Measurements from ENCODE around the gene SULF2. TPM values are rescaled to one million over a fixed set of nuclear protein-coding genes. Genes with fewer than 3 reads are reported as not detected.
"Not testable (repeated sequence)": the region's sequence is repeated elsewhere in the genome, so short reads cannot be mapped to it uniquely, and the experiment has no call there.

Gene SULF2
- total and polyA plus RNA-seq, 4 donors = 78.8 to 350 (median 212) TPM

GRCh38 chr20:47809161-47809960 lies 24.1 kb upstream of the SULF2 start:
- H3K27me3 ChIP-seq (ENCODE audit: control insufficient read depth, insufficient read depth, low read length) = peaks cover 17% of the 10 kb centered on the region
- DNase-seq (ENCODE audit: low read depth in 4 of 6, low spot score in 6 of 6) = no peak
- peaks cover 19% of the 10 kb centered on the region for H3K4me1 ChIP-seq (ENCODE audit: control insufficient read depth, insufficient read depth, low read length)
- 75% methylated on average over 11 of the region's 15 CpGs for WGBS (ENCODE audit: insufficient coverage)
- H3K9me3 ChIP-seq (ENCODE audit: control insufficient read depth, insufficient read depth, low read length) = no peaks in the 10 kb centered on the region
- no peak overlapping the region for H3K27ac ChIP-seq (ENCODE audit: low read depth, low read length)
- no peak overlapping the region for H3K4me3 ChIP-seq (ENCODE audit: low read depth, low read length)
- H3K36me3 ChIP-seq (ENCODE audit: control insufficient read depth, insufficient read depth, low read length) = no peaks in the 10 kb centered on the region

GRCh38 chr20:47805951-47806350 lies 20.7 kb upstream of the SULF2 start:
- WGBS (ENCODE audit: insufficient coverage) = 67% methylated on average over 14 of the region's 14 CpGs
- H3K4me1 ChIP-seq (ENCODE audit: control insufficient read depth, insufficient read depth, low read length) = peaks cover 25% of the 10 kb centered on the region
- H3K36me3 ChIP-seq (ENCODE audit: control insufficient read depth, insufficient read depth, low read length) = no peaks in the 10 kb centered on the region
- peaks cover 13% of the 10 kb centered on the region for H3K27me3 ChIP-seq (ENCODE audit: control insufficient read depth, insufficient read depth, low read length)
- no peaks in the 10 kb centered on the region for H3K9me3 ChIP-seq (ENCODE audit: control insufficient read depth, insufficient read depth, low read length)
- no peak for DNase-seq (ENCODE audit: low read depth in 4 of 6, low spot score in 6 of 6)
- no peak overlapping the region for H3K27ac ChIP-seq (ENCODE audit: low read depth, low read length)
- no peak overlapping the region for H3K4me3 ChIP-seq (ENCODE audit: low read depth, low read length)

- peaks cover 23% of the 10 kb centered on the region for H3K4me1 ChIP-seq (ENCODE audit: control insufficient read depth, insufficient read depth, low read length)
- not testable (repeated sequence) for H3K9me3 ChIP-seq (ENCODE audit: control insufficient read depth, insufficient read depth, low read length); H3K27ac ChIP-seq (ENCODE audit: low read depth, low read length); DNase-seq (ENCODE audit: low read depth in 4 of 6, low spot score in 6 of 6); H3K4me3 ChIP-seq (ENCODE audit: low read depth, low read length); H3K36me3 ChIP-seq (ENCODE audit: control insufficient read depth, insufficient read depth, low read length)
- WGBS (ENCODE audit: insufficient coverage) = 96% methylated on average over 3 of the region's 7 CpGs
- peaks cover 13% of the 10 kb centered on the region for H3K27me3 ChIP-seq (ENCODE audit: control insufficient read depth, insufficient read depth, low read length)
Measured at GRCh38 chr20:47804972-47805371, 19.7 kb upstream of the SULF2 start.

- WGBS (ENCODE audit: insufficient coverage) = 60% methylated on average over 9 of the region's 15 CpGs
Measured at GRCh38 chr20:47804224-47804825, 19.0 kb upstream of the SULF2 start.

GRCh38 chr20:47802975-47803374 lies 17.7 kb upstream of the SULF2 start:
- H3K36me3 ChIP-seq (ENCODE audit: control insufficient read depth, insufficient read depth, low read length) = no peaks in the 10 kb centered on the region
- peaks cover 15% of the 10 kb centered on the region for H3K4me1 ChIP-seq (ENCODE audit: control insufficient read depth, insufficient read depth, low read length)
- no peak overlapping the region for H3K4me3 ChIP-seq (ENCODE audit: low read depth, low read length)
- H3K27me3 ChIP-seq (ENCODE audit: control insufficient read depth, insufficient read depth, low read length) = peaks cover 10% of the 10 kb centered on the region
- DNase-seq (ENCODE audit: low read depth in 4 of 6, low spot score in 6 of 6) = no peak
- H3K27ac ChIP-seq (ENCODE audit: low read depth, low read length) = no peak overlapping the region
- no peaks in the 10 kb centered on the region for H3K9me3 ChIP-seq (ENCODE audit: control insufficient read depth, insufficient read depth, low read length)
- 97% methylated on average over 3 of the region's 3 CpGs for WGBS (ENCODE audit: insufficient coverage)

More at GRCh38 chr20:47804224-47804825, 19.0 kb upstream of the SULF2 start:
- Histone ChIP-seq H3K4me1 (ENCODE audit: control insufficient read depth, insufficient read depth, low read length) (peaks cover 17% of the 10 kb centered on the region), H3K27me3 (ENCODE audit: control insufficient read depth, insufficient read depth, low read length) (peaks cover 11% of the 10 kb centered on the region)
- DNase-seq (ENCODE audit: low read depth in 4 of 6, low spot score in 6 of 6); H3K4me3 ChIP-seq (ENCODE audit: low read depth, low read length); H3K36me3 ChIP-seq (ENCODE audit: control insufficient read depth, insufficient read depth, low read length); H3K9me3 ChIP-seq (ENCODE audit: control insufficient read depth, insufficient read depth, low read length); H3K27ac ChIP-seq (ENCODE audit: low read depth, low read length): not testable (repeated sequence)

GRCh38 chr20:47802226-47802920 lies 17.1 kb upstream of the SULF2 start:
- Histone ChIP-seq H3K36me3 (ENCODE audit: control insufficient read depth, insufficient read depth, low read length) (no peaks in the 10 kb centered on the region), H3K4me1 (ENCODE audit: control insufficient read depth, insufficient read depth, low read length) (peaks cover 15% of the 10 kb centered on the region), H3K9me3 (ENCODE audit: control insufficient read depth, insufficient read depth, low read length) (no peaks in the 10 kb centered on the region), H3K27me3 (ENCODE audit: control insufficient read depth, insufficient read depth, low read length) (peaks cover 10% of the 10 kb centered on the region), H3K27ac (ENCODE audit: low read depth, low read length) (no peak overlapping the region), H3K4me3 (ENCODE audit: low read depth, low read length) (no peak overlapping the region)
- WGBS (ENCODE audit: insufficient coverage) = 83% methylated on average over 14 of the region's 18 CpGs
- DNase-seq (ENCODE audit: low read depth in 4 of 6, low spot score in 6 of 6) = no peak

GRCh38 chr20:47801759-47802158 lies 16.5 kb upstream of the SULF2 start:
- WGBS (ENCODE audit: insufficient coverage) = 87% methylated on average over 15 of the region's 15 CpGs
- H3K9me3 ChIP-seq (ENCODE audit: control insufficient read depth, insufficient read depth, low read length) = no peaks in the 10 kb centered on the region
- peaks cover 6% of the 10 kb centered on the region for H3K27me3 ChIP-seq (ENCODE audit: control insufficient read depth, insufficient read depth, low read length)
- H3K4me3 ChIP-seq (ENCODE audit: low read depth, low read length) = no peak overlapping the region
- peaks cover 15% of the 10 kb centered on the region for H3K4me1 ChIP-seq (ENCODE audit: control insufficient read depth, insufficient read depth, low read length)
- no peak for DNase-seq (ENCODE audit: low read depth in 4 of 6, low spot score in 6 of 6)
- no peaks in the 10 kb centered on the region for H3K36me3 ChIP-seq (ENCODE audit: control insufficient read depth, insufficient read depth, low read length)
- H3K27ac ChIP-seq (ENCODE audit: low read depth, low read length) = no peak overlapping the region

GRCh38 chr20:47801079-47801478 lies 15.8 kb upstream of the SULF2 start:
- H3K27ac ChIP-seq (ENCODE audit: low read depth, low read length) = no peak overlapping the region
- no peaks in the 10 kb centered on the region for H3K27me3 ChIP-seq (ENCODE audit: control insufficient read depth, insufficient read depth, low read length)
- 95% methylated on average over 5 of the region's 5 CpGs for WGBS (ENCODE audit: insufficient coverage)
- H3K4me1 ChIP-seq (ENCODE audit: control insufficient read depth, insufficient read depth, low read length) = peaks cover 15% of the 10 kb centered on the region
- no peaks in the 10 kb centered on the region for H3K9me3 ChIP-seq (ENCODE audit: control insufficient read depth, insufficient read depth, low read length)
- no peak overlapping the region for H3K4me3 ChIP-seq (ENCODE audit: low read depth, low read length)
- no peak for DNase-seq (ENCODE audit: low read depth in 4 of 6, low spot score in 6 of 6)
- no peaks in the 10 kb centered on the region for H3K36me3 ChIP-seq (ENCODE audit: control insufficient read depth, insufficient read depth, low read length)

GRCh38 chr20:47800623-47801022 lies 15.3 kb upstream of the SULF2 start:
- Histone ChIP-seq H3K27me3 (ENCODE audit: control insufficient read depth, insufficient read depth, low read length) (no peaks in the 10 kb centered on the region), H3K36me3 (ENCODE audit: control insufficient read depth, insufficient read depth, low read length) (no peaks in the 10 kb centered on the region), H3K4me3 (ENCODE audit: low read depth, low read length) (no peak overlapping the region), H3K27ac (ENCODE audit: low read depth, low read length) (no peak overlapping the region), H3K9me3 (ENCODE audit: control insufficient read depth, insufficient read depth, low read length) (no peaks in the 10 kb centered on the region), H3K4me1 (ENCODE audit: control insufficient read depth, insufficient read depth, low read length) (peaks cover 16% of the 10 kb centered on the region)
- peak in 1 of 6 donors; percentile 61 for DNase-seq (ENCODE audit: low read depth in 4 of 6, low spot score in 6 of 6)
- WGBS (ENCODE audit: insufficient coverage) = 49% methylated on average over 10 of the region's 11 CpGs

All from spinal cord (tissue), 10 donors.